GM03348 (cell line): ENCODE results near the gene EID1.
"Not testable (repeated sequence)": the region's sequence is repeated elsewhere in the genome, so short reads cannot be mapped to it uniquely, and the experiment has no call there.

Source experiments
- DNase-seq: peaks from one replicate; pipeline ENCODE4 v3.0.0; 2012; ENCODE audit warnings: low spot score

EID1 gene, protein sequence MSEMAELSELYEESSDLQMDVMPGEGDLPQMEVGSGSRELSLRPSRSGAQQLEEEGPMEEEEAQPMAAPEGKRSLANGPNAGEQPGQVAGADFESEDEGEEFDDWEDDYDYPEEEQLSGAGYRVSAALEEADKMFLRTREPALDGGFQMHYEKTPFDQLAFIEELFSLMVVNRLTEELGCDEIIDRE

DNA sequence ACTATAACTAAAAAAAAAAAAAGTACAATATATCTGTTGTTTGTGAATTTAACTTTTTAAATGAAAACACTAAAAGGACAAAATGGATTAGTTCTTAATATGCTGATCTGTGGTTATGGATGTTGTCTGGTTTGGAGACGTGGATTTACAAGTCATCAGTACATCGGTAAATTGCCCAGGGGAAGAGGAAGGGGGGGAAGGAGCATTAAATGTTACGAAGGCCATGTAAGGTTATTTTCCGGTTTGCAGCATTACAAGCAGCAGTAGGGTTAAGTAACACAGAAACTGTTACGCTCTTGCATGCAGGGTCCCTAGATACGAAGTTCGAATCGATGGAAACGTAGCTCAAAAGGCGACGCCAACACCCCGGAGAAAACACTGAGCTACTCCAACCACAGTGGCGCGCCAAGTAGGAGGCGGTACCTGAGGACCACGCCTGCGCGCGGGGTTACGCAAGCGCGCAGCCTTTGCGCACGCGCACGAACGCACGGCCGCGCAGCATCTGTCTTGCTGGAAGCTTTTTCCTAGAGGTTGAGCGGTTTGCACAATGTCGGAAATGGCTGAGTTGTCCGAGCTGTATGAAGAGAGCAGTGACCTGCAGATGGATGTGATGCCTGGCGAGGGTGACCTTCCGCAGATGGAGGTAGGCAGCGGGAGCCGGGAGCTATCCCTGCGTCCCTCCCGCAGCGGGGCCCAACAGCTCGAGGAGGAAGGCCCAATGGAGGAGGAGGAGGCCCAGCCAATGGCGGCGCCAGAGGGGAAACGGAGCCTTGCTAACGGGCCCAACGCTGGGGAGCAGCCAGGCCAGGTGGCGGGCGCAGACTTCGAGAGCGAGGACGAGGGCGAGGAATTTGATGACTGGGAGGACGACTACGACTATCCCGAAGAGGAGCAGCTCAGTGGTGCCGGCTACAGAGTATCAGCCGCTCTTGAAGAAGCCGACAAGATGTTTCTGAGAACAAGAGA, at the start of gene EID1:
Gene EID1, plus strand, starts transcription at position 505 of the 966 bp plus-strand sequence. Its CDS starts 43 bp downstream, at position 548.
- DNase-seq = peak; percentile 94

GRCh38 chr15:48828471-48828870, 49.5 kb upstream of the EID1 start:
- no peak for DNase-seq

- no peak for DNase-seq
Observed at GRCh38 chr15:48828906-48829305, 49.0 kb upstream of the EID1 start.

DNA sequence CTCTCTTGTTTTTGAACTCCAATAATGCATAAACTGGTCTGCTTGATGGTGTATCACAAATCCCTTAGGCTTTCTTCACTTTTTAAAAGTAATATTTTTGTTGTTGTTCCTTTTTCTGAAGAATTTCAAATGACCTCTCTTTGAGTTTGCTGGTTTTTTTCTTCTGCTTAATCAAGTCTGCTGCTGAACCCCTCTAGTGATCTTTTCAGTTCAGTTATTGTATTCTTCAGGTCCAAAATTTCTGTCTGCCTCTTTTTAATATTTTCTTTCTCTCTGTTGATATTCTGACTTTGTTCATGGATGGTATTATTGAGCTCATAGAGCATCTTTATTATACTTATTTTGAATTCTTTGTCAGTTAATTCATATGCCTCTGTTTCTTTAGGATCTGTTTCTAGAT, 45.3 kb upstream of the EID1 start:
- no peak for DNase-seq

DNA sequence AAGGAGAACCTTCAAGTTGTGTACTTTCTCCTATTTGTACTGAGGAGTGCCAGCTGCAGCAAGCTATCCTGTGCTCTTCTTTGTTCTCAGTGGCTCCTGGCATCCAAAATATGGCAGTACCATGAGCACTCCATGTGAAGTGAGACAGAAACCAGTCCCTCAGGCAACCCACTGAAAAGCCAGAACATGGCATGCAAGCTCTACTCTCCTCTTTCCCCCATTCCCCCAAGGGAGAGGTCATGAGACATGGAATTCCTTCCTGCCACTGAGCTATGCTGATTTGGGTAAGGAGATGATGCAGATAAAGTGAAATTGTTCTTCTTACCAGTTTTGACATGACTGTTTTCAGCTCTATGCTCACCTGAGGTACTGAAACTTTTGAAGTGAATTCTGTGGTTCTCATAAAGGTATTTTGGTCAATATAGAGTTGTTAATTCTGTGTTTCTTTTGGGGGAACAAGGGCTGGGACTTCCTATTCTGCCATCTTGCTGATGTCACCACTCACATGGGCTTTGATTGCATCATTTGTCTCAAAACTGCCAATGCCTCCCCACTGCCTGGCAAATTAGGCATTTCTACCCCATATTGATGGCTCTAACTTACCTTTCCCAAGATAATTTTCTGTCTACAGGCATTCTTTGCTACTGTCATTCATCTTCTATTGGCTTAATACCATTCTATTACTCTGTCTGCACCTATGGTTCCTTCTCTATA, 44.3 kb upstream of the EID1 start:
- no peak for DNase-seq

DNA sequence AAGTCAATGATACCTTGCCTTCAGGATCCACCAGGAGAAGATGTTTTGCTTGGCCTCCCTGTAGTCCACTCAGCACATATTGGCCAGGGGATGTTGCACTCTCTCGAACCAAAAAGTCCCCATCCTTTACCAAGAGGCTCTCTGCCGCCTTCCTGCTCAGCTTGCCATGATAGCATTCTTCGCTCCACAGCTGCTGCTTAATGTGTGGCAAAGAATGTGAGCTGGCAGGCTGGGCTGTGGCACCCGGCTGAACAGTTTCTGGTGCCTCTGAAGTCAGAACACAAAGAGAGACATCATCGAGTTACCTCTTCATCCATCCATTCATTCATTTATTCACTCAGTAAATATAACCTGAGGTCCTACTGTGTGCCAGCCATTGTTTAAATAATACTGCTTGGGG, 43.2 kb upstream of the EID1 start:
- DNase-seq = no peak

DNA sequence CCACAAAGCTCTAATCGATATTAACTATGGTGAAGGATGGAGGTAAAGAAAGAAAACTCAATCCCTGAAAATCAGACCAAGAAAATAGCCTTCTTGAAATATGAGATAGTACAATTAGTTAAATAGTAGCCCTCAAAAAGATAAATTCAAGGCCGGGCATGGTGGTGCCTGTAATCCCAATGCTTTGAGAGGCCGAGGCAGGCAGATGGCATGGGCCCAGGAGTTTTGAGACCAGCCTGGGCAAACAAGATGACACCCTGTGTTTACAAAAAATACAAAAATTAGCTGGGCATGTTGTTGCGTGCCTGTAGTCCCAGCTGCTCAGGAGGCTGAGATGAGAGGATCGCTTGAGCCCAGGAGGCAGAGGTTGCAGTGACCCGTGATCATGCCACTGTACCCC, 35.4 kb upstream of the EID1 start:
- no peak for DNase-seq

- no peak for DNase-seq
Observed at GRCh38 chr15:48845123-48845522, 32.8 kb upstream of the EID1 start.

DNA sequence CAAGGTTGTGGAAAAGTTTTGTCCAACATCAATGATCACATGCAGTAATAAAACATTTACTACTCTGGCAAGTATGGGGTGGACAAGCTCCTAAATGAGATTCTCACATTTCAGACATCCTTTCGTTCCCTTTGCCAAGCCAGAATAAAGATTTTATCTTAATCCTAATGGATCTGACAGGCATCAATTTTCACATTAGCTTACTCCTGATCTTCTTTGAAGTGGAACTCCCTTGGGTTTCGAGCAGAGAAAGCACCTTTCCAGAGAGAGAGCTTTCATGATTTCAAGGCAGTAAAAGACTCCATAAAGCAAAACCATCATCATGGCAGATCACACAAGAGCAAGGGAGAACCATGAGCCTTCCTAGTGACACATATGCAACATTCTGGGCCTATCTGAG, 27.3 kb upstream of the EID1 start:
- DNase-seq = no peak

DNA sequence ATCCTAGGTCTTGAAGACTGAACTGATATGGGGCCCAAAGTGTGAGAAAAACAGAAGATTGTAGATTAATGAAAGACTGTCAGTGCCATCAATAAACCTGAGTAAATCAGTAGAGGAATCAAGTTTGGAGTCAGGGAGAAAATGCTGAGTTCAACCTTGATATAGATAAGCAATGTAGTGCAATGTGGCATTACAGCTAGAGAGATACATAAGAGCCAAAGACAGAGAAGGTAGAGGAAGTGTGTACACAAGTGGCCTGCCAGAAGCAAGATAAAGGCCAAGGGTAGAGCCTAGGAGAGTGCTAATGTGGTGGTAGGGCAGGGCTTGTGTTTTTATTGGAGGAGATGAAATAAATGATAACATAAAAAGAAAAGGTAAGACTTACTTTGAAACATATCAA, 26.0 kb upstream of the EID1 start:
- DNase-seq = no peak

GRCh38 chr15:48854434-48854833, 23.5 kb upstream of the EID1 start:
- not testable (repeated sequence) for DNase-seq

GRCh38 chr15:48855501-48856440, 22.2 kb upstream of the EID1 start:
- peak; percentile 39 for DNase-seq

DNA sequence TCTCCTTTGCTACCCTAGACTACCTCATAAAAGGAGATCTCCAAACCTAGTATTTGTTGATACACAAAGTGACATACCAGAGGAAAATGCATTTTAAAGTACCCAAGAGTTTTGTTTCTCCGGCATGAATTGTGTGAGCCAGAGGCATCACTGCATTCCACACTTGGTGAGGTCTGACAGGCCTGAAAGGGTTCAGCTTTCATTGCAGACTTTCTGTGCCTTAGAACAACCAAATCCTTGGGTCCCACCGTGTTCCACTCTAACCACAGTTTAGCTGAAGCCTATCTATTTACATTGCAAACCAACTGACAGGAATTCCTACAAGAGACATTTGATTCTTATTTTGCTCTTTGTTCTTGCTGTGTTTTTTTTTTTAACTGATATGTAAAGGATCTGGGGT, 21.0 kb upstream of the EID1 start:
- DNase-seq = peak; percentile 12

DNA sequence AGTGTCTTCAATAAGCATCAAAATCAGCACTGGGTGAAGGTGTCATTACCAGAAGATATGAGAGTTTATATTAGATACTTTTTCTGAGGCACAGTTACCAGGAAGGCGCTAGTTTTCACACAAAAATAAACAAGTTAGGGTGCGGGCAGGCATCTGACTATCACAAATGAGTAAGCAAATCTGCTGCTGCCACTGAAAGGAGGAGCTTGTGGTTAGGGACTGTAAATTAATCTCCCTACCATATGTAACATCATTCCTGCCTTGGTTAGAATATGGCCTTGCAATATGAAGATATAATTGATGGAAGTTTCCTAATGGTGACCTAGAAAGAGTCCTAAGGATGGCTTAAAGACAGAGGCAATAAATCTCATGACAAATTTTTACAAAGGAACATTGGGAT, 19.5 kb upstream of the EID1 start:
- peak; percentile 35 for DNase-seq

GRCh38 chr15:48859426-48859825, 18.5 kb upstream of the EID1 start:
- no peak for DNase-seq

DNA sequence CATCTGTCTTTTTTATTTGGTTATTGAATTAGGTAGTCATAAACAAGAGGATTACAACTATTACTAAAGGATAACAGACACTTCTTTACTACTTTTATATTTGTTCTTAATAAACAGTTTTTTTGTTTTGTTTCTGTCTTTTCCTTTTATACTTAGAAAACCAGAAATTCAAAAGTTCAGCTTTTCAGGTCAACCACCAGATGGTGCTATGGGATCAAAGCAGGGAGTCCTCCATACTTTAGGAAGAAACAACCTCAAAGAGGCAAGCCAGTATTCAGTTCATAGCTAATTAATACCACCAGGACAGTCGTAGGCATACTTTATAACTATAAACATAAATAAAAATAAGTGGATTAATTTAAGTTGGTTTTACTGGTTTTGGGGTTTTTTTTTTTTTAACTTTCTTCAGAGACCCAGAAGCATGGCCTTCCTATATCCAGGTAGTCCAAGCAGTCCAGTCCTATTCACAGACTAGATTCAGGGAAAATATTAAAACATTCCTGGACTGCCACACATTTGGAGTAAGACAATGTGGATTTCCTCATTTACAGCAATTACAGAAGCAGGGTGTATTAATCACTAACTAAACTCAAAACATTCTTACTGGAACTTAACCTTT, 16.0 kb upstream of the EID1 start:
- peak; percentile 73 for DNase-seq

GRCh38 chr15:48862705-48863104, 15.2 kb upstream of the EID1 start:
- DNase-seq = no peak

DNA sequence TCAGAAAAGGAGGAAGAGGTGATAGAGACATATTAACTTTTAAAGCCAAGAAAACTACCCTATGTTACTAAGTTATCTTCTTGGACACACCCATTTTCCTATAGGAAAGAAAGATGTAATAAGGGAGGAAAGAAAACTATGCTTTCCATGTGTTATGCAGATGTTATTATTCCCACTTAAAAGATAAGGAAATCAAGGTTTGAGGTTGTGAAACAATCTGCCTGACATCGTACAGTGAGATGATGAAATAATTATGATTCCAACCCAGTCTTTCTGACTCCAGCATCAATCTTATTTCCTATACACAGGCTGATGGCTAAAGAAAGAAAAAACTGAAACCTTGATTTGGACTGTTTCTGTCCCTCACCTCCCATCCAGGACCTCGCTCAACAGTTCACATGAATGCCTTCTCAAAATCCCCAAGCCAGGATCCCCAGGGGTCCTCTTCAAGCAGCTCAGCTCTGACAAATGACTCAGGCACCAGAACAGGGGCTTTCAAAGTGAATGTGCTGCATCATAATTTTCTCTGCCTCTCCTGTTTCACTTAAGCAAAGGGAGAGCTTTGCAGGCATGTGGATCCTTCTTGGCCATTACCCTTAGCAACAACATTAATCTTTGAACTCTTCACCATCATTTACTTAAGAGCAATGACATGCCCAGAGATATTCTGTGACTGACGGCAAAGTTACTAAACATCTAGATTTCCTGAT, 12.4 kb upstream of the EID1 start:
- DNase-seq = peak; percentile 15

- DNase-seq = peak; percentile 27
Observed at GRCh38 chr15:48866141-48866563, 11.8 kb upstream of the EID1 start.

- no peak for DNase-seq
Observed at GRCh38 chr15:48868023-48868422, 9.9 kb upstream of the EID1 start.
